HUES48 (cell line): ENCODE data around the gene LITAFD.
A peak's percentile ranks its signal among the peaks of the same experiment; 100 is the strongest.
"Not testable (repeated sequence)": the region's sequence is repeated elsewhere in the genome, so short reads cannot be mapped to it uniquely, and the experiment has no call there.

Experiments
- H3K27ac ChIP-seq: one replicate; pipeline ENCODE4 v1.7.0; 2013; ENCODE audit warnings: low read depth, low read length, inconsistent platforms
- H3K27me3 ChIP-seq: 2 replicates; pipeline ENCODE4 v1.6.1; 2013; ENCODE audit warnings: mild to moderate bottlenecking, low read length; ENCODE audit not compliant: control insufficient read depth, insufficient read depth
- H3K36me3 ChIP-seq: 2 replicates; pipeline ENCODE4 v1.6.1; 2013; ENCODE audit warnings: low read length; ENCODE audit not compliant: control insufficient read depth, insufficient read depth
- H3K4me1 ChIP-seq: 2 replicates; pipeline ENCODE4 v1.6.1; 2013; ENCODE audit warnings: mild to moderate bottlenecking, low read length; ENCODE audit not compliant: control insufficient read depth, insufficient read depth
- H3K4me3 ChIP-seq: 2 replicates; pipeline ENCODE4 v1.5.1; 2013; ENCODE audit warnings: mild to moderate bottlenecking, low read depth, low read length
- H3K9ac ChIP-seq: 2 replicates; pipeline ENCODE4 v1.6.1; 2013; ENCODE audit warnings: mild to moderate bottlenecking, low read depth, low read length, moderate library complexity
- H3K9me3 ChIP-seq: 2 replicates; pipeline ENCODE4 v1.6.1; 2013; ENCODE audit warnings: low read length; ENCODE audit not compliant: control insufficient read depth, insufficient read depth

LITAFD gene

DNA sequence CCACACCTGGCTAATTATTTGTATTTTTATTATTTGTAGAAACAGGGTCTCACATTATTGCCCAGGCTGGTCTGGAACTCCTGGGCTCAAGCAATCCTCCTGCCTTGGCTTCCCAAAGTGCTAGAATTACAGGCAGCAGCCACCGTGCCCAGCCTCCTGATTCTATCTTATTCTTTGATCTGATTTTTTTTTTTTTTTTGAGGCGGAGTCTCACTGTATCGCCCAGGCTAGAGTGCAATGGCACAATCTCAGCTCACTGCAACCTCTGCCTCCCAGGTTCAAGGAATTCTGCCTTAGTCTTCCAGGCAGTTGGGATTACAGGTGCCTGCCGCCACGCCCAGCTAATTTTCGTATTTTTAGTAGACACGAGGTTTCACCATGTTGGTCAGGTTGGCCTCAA, 6.8 kb upstream of the LITAFD start:
- peaks cover 11% of the 10 kb centered on the region for H3K4me1 ChIP-seq
- H3K27me3 ChIP-seq = not testable (repeated sequence)

DNA sequence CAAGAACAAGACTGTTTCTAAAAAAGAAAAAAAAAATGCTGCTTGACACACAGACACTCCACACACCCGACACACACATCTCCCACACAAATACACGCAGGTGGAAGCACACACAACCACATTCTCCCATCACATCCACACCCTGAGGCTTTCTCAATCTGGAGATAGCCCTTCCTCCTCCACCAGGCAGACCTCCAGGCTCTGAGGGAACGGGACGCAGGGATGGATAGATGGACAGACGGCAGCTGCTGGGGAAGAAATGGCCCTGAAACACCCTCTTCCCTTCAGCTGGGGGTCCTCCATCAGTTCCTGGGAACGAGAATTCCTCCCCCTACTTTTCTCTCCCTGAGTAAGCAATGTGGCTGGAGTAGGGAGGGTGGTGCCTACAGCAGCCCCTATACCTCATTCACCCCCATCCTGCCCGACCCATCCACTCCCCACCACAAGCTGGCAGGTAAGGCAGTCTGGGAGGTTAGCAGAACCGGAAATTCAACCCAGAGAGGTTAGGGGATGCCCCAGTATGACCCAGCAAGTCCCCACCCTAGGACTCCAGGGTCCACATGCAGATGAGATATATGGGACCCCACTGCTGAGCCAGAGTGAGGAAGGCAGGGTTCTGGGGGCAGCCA, 4.1 kb upstream of the LITAFD start:
- Histone ChIP-seq H3K9ac (no peak overlapping the region), H3K9me3 (no peaks in the 10 kb centered on the region), H3K4me1 (peaks cover 11% of the 10 kb centered on the region), H3K36me3 (no peaks in the 10 kb centered on the region), H3K4me3 (no peak overlapping the region), H3K27ac (no peak overlapping the region), H3K27me3 (no peaks in the 10 kb centered on the region)

More for the DNA sequence above, 6.8 kb upstream of the LITAFD start:
- not testable (repeated sequence) for H3K4me3 ChIP-seq, H3K36me3 ChIP-seq, H3K27ac ChIP-seq, H3K9ac ChIP-seq, H3K9me3 ChIP-seq

- Histone ChIP-seq H3K36me3 (no peaks in the 10 kb centered on the region), H3K4me1 (peaks cover 11% of the 10 kb centered on the region), H3K9me3 (no peaks in the 10 kb centered on the region), H3K4me3 (no peak overlapping the region), H3K27ac (no peak overlapping the region), H3K27me3 (no peaks in the 10 kb centered on the region), H3K9ac (no peak overlapping the region)
Observed at GRCh38 chr16:8878523-8878911, 3.6 kb upstream of the LITAFD start.

DNA sequence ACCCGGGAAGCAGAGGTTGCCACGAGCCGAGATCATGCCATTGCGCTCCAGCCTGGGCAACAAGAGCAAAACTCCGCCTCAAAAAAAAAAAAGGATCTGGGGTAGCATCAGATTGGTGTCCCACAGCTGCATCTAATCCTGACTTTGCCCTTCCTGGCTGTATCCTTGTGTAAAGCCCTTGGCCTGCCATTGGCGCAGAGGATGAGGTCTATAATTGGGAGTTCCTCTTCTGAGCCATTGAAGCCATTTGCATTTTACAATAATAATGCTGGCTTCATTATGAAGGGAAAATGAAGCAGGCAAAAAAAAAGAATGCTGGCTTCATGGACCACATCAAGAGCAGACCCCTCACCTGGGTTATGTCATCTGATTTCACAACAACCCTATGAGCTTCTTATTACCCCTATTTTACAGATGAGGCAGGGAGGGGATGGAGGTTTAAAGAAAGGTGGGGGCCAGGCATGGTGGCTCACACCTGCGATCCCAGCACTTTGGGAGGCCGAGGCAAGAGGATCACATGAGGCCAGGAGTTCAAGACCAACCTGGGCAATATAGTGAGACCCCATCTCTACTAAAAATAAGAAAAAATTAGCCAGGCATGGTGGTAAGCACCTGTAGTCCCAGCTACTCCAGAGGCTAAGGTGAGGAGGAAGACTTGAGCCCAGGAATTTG, 1.2 kb upstream of the LITAFD start:
- H3K9me3 ChIP-seq = no peaks in the 10 kb centered on the region
- H3K36me3 ChIP-seq = no peaks in the 10 kb centered on the region
- no peak overlapping the region for H3K4me3 ChIP-seq
- H3K27me3 ChIP-seq = no peaks in the 10 kb centered on the region
- H3K4me1 ChIP-seq = peaks cover 18% of the 10 kb centered on the region
- no peak overlapping the region for H3K27ac ChIP-seq
- no peak overlapping the region for H3K9ac ChIP-seq

DNA sequence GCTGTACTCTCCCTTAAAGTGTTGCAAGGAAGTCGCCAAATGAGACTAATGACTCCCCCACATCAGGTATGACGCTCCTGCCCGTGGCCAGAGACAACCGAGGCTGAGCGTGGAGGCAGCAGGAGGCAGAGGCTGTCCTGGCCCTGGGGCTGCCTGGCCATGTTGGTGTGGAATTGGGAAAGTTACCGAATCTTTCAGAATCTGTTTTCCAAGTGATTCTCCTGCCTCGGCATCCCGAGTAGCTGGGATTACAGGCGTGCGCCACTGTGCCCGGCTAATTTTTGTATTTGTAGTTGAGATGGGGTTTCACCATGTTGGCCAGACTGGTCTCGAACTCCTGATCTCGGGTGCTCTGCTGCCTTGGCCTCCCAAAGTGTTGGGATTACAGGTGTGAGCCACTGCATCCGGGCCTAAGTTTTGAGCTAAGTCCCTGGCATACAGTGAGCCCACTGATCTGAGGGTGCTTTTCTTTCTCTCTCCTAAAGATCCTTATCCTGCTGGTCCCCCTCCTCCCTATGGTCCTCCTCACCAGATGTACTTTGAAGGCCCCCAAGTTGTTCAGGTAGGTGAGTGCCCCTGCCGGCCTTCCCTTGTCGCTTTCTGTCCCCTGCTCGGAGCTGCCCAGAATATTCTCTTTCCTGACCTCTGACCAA, 700 bp downstream of the LITAFD start:
- Histone ChIP-seq H3K27me3 (no peaks in the 10 kb centered on the region), H3K4me3 (no peak overlapping the region), H3K9me3 (no peaks in the 10 kb centered on the region), H3K9ac (no peak overlapping the region), H3K27ac (no peak overlapping the region), H3K4me1 (peaks cover 20% of the 10 kb centered on the region), H3K36me3 (0 out of 2 replicates have a peak, but pooled peaks cover 9% of the 10 kb centered on the region)

DNA sequence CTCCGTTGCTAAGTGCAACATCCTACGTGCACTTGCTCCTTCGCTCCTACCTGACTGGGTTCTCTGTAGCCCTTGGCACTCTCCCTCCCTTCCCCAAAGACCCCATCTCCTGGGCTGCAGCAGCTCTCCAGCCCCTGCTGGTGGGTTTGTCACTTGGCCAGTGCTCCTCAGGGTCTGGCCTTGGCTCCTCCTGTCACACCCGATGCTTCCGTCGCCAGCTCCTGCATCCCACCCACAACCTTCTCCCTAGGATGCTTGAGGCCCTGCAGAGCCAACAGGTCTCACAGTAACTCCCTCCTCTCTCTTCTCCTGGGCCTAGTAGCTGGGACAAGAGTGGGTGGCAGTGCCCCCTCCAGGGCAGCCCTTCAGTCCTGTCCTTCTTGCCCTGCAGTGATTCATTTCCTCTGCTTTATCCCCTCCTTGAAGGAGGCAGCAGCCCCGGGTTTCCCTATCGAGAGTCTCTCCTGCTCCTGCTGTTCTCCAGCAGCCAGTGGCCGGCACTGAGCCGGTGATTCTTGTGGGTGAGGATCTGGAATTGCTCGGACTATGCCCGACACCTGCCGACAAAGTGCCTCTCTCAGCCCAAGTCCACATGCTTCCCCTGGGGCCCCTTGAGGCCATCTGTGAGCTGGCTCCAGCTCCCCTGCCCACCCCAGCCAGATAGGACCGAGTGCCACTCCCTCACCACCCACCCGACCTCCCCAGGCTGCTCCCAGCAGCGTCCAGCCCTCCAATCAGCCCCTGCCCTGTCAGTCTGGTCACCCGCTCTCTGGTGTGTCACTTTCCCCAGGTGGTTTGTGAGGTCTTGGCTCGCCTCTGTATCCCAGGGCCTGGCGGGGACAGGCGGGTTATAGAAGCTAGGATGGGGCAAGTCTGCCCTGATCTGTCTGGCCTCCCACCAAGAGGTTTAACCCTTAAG, 3.8 kb downstream of the LITAFD start:
- Histone ChIP-seq H3K27ac (peak overlapping the region; percentile 31), H3K27me3 (no peaks in the 10 kb centered on the region), H3K4me3 (no peak overlapping the region), H3K4me1 (peaks cover 10% of the 10 kb centered on the region; the same call in 1 of the 2 replicates), H3K36me3 (peaks cover 27% of the 10 kb centered on the region), H3K9ac (no peak overlapping the region), H3K9me3 (no peaks in the 10 kb centered on the region)

- H3K9me3 ChIP-seq = no peaks in the 10 kb centered on the region
- peaks cover 35% of the 10 kb centered on the region for H3K36me3 ChIP-seq
- H3K4me1 ChIP-seq = peaks cover 10% of the 10 kb centered on the region; the same call in 1 of the 2 replicates
- no peak overlapping the region for H3K9ac ChIP-seq
- no peak overlapping the region for H3K4me3 ChIP-seq
- peak overlapping the region; percentile 31 for H3K27ac ChIP-seq
- H3K27me3 ChIP-seq = no peaks in the 10 kb centered on the region
Observed at GRCh38 chr16:8886593-8887430, 4.7 kb downstream of the LITAFD start.

DNA sequence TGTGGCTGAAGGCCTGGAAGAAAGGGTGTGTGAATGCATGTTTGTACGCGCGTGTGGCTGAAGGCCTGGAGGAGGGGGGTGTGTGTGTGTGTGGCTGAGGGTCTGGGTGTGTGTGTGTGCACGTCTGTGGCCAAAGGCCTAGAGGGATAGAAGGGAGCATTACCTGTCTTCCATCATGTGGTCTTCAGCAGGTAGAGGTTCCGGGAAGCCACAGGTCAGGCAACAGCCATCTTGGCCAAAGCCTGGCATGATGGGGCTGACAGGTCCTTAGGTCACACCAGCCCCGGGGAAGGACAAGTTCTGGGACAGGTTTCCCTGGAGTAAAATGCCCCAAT, 5.2 kb downstream of the LITAFD start:
- H3K27me3 ChIP-seq = no peaks in the 10 kb centered on the region
- H3K4me1 ChIP-seq = peaks cover 10% of the 10 kb centered on the region; the same call in 1 of the 2 replicates
- H3K9ac ChIP-seq = no peak overlapping the region
- H3K36me3 ChIP-seq = peaks cover 41% of the 10 kb centered on the region
- H3K27ac ChIP-seq = no peak overlapping the region
- H3K9me3 ChIP-seq = no peaks in the 10 kb centered on the region
- no peak overlapping the region for H3K4me3 ChIP-seq

- Histone ChIP-seq H3K4me1 (peaks cover 10% of the 10 kb centered on the region; the same call in 1 of the 2 replicates), H3K27ac (no peak overlapping the region), H3K36me3 (peaks cover 48% of the 10 kb centered on the region), H3K9me3 (no peaks in the 10 kb centered on the region), H3K27me3 (no peaks in the 10 kb centered on the region), H3K4me3 (no peak overlapping the region), H3K9ac (no peak overlapping the region)
Observed at GRCh38 chr16:8887952-8888560, 5.9 kb downstream of the LITAFD start.
